GM18867 (cell line): ENCODE measurements around the gene GXYLT2.
"Not testable (repeated sequence)": the region's sequence is repeated elsewhere in the genome, so short reads cannot be mapped to it uniquely, and the experiment has no call there.

Experiments
- ATAC-seq: cut with Tn5 transposase; IDR thresholded peaks from one replicate; pipeline ENCODE4 v1.9.1; 2021; ENCODE audit warnings: mild to moderate bottlenecking, moderate library complexity; ENCODE audit not compliant: unreplicated experiment

The GXYLT2 gene

GRCh38 chr3:72969766-72970165 is 81.9 kb downstream of the GXYLT2 start:
- ATAC-seq = no peak

- no peak for ATAC-seq
Measured at GRCh38 chr3:72970942-72971341, 83.1 kb downstream of the GXYLT2 start.

GRCh38 chr3:72972706-72973030 is 84.8 kb downstream of the GXYLT2 start:
- no peak for ATAC-seq

- ATAC-seq = no peak
Measured at GRCh38 chr3:72973031-72973723, 85.3 kb downstream of the GXYLT2 start.

GRCh38 chr3:72973786-72974185 is 85.9 kb downstream of the GXYLT2 start:
- no peak for ATAC-seq

- no peak for ATAC-seq
Measured at GRCh38 chr3:72974956-72975355, 87.1 kb downstream of the GXYLT2 start.

GRCh38 chr3:72976281-72976741 is 88.5 kb downstream of the GXYLT2 start:
- ATAC-seq = no peak

GRCh38 chr3:72977060-72977808 is 89.4 kb downstream of the GXYLT2 start:
- peak; percentile 69 for ATAC-seq

GRCh38 chr3:72982609-72983366 is 94.9 kb downstream of the GXYLT2 start:
- no peak for ATAC-seq

- no peak for ATAC-seq
Measured at GRCh38 chr3:72985576-72985975, 97.7 kb downstream of the GXYLT2 start.

GRCh38 chr3:72990701-72991395 is 103.0 kb downstream of the GXYLT2 start:
- no peak for ATAC-seq

GRCh38 chr3:72991522-72991921 is 103.7 kb downstream of the GXYLT2 start:
- no peak for ATAC-seq

GRCh38 chr3:72993391-72993790 is 105.5 kb downstream of the GXYLT2 start:
- no peak for ATAC-seq

GRCh38 chr3:72995337-72995736 is 107.5 kb downstream of the GXYLT2 start:
- no peak for ATAC-seq

GRCh38 chr3:72996121-72996472 is 108.3 kb downstream of the GXYLT2 start:
- no peak for ATAC-seq

GRCh38 chr3:72996473-72997333 is 108.9 kb downstream of the GXYLT2 start, which contains the start of gene PPP4R2:
PPP4R2 (plus strand) TSS chr3:72996811; CDS start chr3:72997038, 227 bp downstream.
- ATAC-seq = peak; percentile 79

GRCh38 chr3:72997421-72997961 is 109.6 kb downstream of the GXYLT2 start:
- peak; percentile 24 for ATAC-seq

- no peak for ATAC-seq
Measured at GRCh38 chr3:72998466-72998865, 110.6 kb downstream of the GXYLT2 start.

- ATAC-seq = no peak
Measured at GRCh38 chr3:72999951-73000350, 112.1 kb downstream of the GXYLT2 start.

- not testable (repeated sequence) for ATAC-seq
Measured at GRCh38 chr3:73003050-73003449, 115.2 kb downstream of the GXYLT2 start.
